ENCODE measurements around the gene CLTB.

CLTB gene

DNA sequence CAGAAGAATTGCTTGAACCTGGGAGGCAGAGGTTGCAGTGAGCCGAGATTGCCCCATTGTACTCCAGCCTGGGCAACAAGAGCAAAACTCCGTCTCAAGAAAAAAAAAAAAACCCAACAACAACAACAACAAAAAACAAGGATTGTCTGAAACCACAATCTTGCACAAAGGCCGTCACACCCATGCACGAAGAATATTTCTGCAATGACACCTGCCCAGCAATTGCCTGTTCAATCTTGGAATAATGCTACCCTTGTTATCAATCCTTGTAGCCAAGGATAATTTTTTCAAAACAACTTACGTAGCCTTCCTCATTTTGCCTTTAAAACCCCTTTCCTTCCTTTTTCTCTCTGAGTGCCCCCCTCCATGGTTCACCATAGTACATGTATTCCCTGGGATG lies 3.7 kb upstream of the CLTB start:
- TF ChIP-seq Cebpa-rat (IDR thresholded peaks at IDR 0.05), result no peak
- Histone ChIP-seq H3K4me3 (no peak overlapping the region), H3K4me1 (peaks cover 6 to 18% (median 17%) of the 10 kb centered on the region in 10 experiments), H3K27me3 (no peaks in the 10 kb centered on the region), H3K9me3 (replicated peaks in 1 of 11) (peaks cover 29 to 56% (median 53%) of the 10 kb centered on the region in 11 experiments), H3K36me3 (0 out of 22 replicates have a peak, but pooled peaks cover 0 to under 1% (median 0%) of the 10 kb centered on the region in 11 experiments), H3K9ac (no peak overlapping the region), H3K27ac (no peak overlapping the region), H3K4me2 (no peak overlapping the region), H4K20me1 (peaks cover 0 to 5% (median 0%) of the 10 kb centered on the region in 11 experiments; a peak in 3 of 22 replicates)

GRCh38 chr5:176418251-176418650 lies 1.9 kb upstream of the CLTB start:
- Histone ChIP-seq H3K36me3 (no peaks in the 10 kb centered on the region; a peak in 1 of 22 replicates), H3K27me3 (no peaks in the 10 kb centered on the region)

DNA sequence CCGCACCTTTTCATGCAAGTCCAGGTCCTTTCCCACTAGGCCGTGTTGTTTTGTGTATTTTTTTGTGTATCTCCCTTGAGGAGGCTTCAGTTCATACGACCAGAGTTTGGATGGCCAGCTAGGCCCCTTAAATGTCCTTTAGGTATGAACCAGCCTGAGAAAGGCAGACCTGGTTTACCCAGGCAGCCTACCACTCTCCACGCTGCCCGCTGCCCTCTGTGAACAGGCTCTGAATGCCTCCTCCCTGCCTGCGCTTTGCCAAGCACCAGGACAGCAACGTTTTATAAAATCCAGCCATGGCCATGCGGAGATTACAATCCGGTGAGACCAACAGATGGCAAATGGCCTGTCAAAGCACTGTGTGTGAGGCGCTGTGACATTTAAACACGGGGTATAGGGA lies 626 bp upstream of the CLTB start:
- H3K4me1 ChIP-seq, result peaks cover 18 to 36% (median 29%) of the 10 kb centered on the region in 10 experiments
- peaks cover 14 to 25% (median 24%) of the 10 kb centered on the region in 11 experiments for H3K9me3 ChIP-seq (replicated peaks in 1 of 11)
- no peaks in the 10 kb centered on the region; a peak in 1 of 22 replicates for H3K36me3 ChIP-seq
- H3K4me3 ChIP-seq, result peak overlapping the region; percentile 73 to 95 (median 86); a peak in 15 of 20 replicates
- H3K4me2 ChIP-seq, result peak overlapping the region; percentile 74 to 99 (median 95)
- no peaks in the 10 kb centered on the region for H3K27me3 ChIP-seq
- TF ChIP-seq Cebpa-rat (IDR thresholded peaks at IDR 0.05), result no peak
- H4K20me1 ChIP-seq, result peaks cover 0 to 30% (median 23%) of the 10 kb centered on the region in 11 experiments; a peak in 14 of 22 replicates
- H3K27ac ChIP-seq, result no peak overlapping the region
- H3K9ac ChIP-seq, result peak overlapping the region in 9 of 11 experiments; percentile 73 to 90 (median 85); a peak in 15 of 22 replicates

More at GRCh38 chr5:176418251-176418650, 1.9 kb upstream of the CLTB start:
- Histone ChIP-seq H3K4me1 (peaks cover 18 to 31% (median 24%) of the 10 kb centered on the region in 10 experiments), H3K4me2 (no peak overlapping the region), H4K20me1 (peaks cover 0 to 18% (median 11%) of the 10 kb centered on the region in 11 experiments; a peak in 13 of 22 replicates), H3K9ac (no peak overlapping the region), H3K9me3 (replicated peaks in 1 of 11) (peaks cover 22 to 38% (median 36%) of the 10 kb centered on the region in 11 experiments), H3K27ac (no peak overlapping the region), H3K4me3 (no peak overlapping the region)
- no peak for TF ChIP-seq Cebpa-rat (IDR thresholded peaks at IDR 0.05)

- no peak for TF ChIP-seq Cebpa-rat (IDR thresholded peaks at IDR 0.05)
- Histone ChIP-seq H4K20me1 (peaks cover 11 to 43% (median 30%) of the 10 kb centered on the region in 11 experiments; a peak in 15 of 22 replicates), H3K9me3 (replicated peaks in 1 of 11) (peaks cover 0 to 10% (median 8%) of the 10 kb centered on the region in 11 experiments; a peak in 19 of 22 replicates), H3K36me3 (peaks cover 0 to 9% (median 0%) of the 10 kb centered on the region in 11 experiments; a peak in 6 of 22 replicates), H3K4me2 (peak overlapping the region; percentile 92 to 99 (median 95)), H3K4me3 (peak overlapping the region; percentile 73 to 95 (median 86)), H3K4me1 (peaks cover 18 to 48% (median 36%) of the 10 kb centered on the region in 10 experiments), H3K27ac (peak overlapping the region; percentile 70 to 87 (median 80)), H3K27me3 (no peaks in the 10 kb centered on the region), H3K9ac (peak overlapping the region; percentile 73 to 94 (median 85))
These were observed 943 bp downstream of the CLTB start for GRCh38 chr5:176415240-176415951.

DNA sequence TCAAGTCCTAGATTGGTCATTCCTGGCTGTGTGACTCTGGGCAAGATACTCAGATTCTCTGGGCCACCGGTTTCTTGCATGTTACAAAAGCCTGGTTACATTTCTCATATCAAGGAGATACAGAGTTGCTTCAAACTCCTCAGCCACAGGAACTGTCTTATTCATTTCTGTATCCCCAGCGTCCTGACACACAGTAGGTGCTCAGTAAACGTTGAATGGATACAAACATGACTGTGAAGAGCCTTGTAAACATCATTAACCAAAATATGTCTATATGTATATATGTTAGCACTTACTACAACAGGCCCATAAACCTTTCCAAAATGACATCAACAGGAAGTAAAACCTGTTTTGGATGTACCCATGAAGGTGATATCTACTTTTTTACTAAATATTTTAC lies 1.6 kb downstream of the CLTB start:
- Histone ChIP-seq H3K4me3 (no peak overlapping the region), H3K27ac (no peak overlapping the region), H3K9ac (peak overlapping the region in 3 of 11 experiments; percentile 31 to 94 (median 90); a peak in 5 of 22 replicates)

GRCh38 chr5:176413709-176414191 lies 2.6 kb downstream of the CLTB start:
- peaks cover 8 to 25% (median 12%) of the 10 kb centered on the region in 11 experiments; a peak in 20 of 22 replicates for H3K36me3 ChIP-seq
- no peak for TF ChIP-seq Cebpa-rat (IDR thresholded peaks at IDR 0.05)
- H4K20me1 ChIP-seq, result peaks cover 11 to 49% (median 30%) of the 10 kb centered on the region in 11 experiments; a peak in 15 of 22 replicates
- H3K9me3 ChIP-seq (replicated peaks in 1 of 11), result no peaks in the 10 kb centered on the region
- H3K4me3 ChIP-seq, result no peak overlapping the region
- H3K27me3 ChIP-seq, result no peaks in the 10 kb centered on the region
- peaks cover 18 to 48% (median 36%) of the 10 kb centered on the region in 10 experiments for H3K4me1 ChIP-seq
- peak overlapping the region in 4 of 11 experiments; percentile 2 to 99 (median 56); a peak in 3 of 22 replicates for H3K4me2 ChIP-seq
- H3K9ac ChIP-seq, result peak overlapping the region in 4 of 11 experiments; percentile 23 to 90 (median 40); a peak in 3 of 22 replicates
- no peak overlapping the region for H3K27ac ChIP-seq

More for the DNA sequence above, 1.6 kb downstream of the CLTB start:
- Histone ChIP-seq H3K27me3 (no peaks in the 10 kb centered on the region), H3K4me1 (peaks cover 18 to 48% (median 36%) of the 10 kb centered on the region in 10 experiments), H4K20me1 (peaks cover 11 to 49% (median 30%) of the 10 kb centered on the region in 11 experiments; a peak in 15 of 22 replicates), H3K4me2 (peak overlapping the region; percentile 92 to 99 (median 95); a peak in 20 of 22 replicates), H3K36me3 (peaks cover 4 to 15% (median 5%) of the 10 kb centered on the region in 11 experiments; a peak in 20 of 22 replicates), H3K9me3 (replicated peaks in 1 of 11) (peaks cover 0 to 3% (median 1%) of the 10 kb centered on the region in 11 experiments; a peak in 6 of 22 replicates)
- TF ChIP-seq Cebpa-rat (IDR thresholded peaks at IDR 0.05), result no peak

- TF ChIP-seq Cebpa-rat (IDR thresholded peaks at IDR 0.05), result no peak
- Histone ChIP-seq H4K20me1 (peaks cover 11 to 49% (median 30%) of the 10 kb centered on the region in 11 experiments; a peak in 15 of 22 replicates), H3K9ac (peak overlapping the region in 3 of 11 experiments; percentile 23 to 49 (median 31); a peak in 3 of 22 replicates), H3K4me2 (0 out of 22 replicates have a peak overlapping the region, but pooled peaks of 1 of the 11 experiments have one; percentile 2), H3K9me3 (replicated peaks in 1 of 11) (no peaks in the 10 kb centered on the region), H3K27me3 (no peaks in the 10 kb centered on the region), H3K4me3 (no peak overlapping the region), H3K36me3 (peaks cover 8 to 29% (median 17%) of the 10 kb centered on the region in 11 experiments; a peak in 21 of 22 replicates), H3K27ac (no peak overlapping the region), H3K4me1 (peaks cover 18 to 48% (median 36%) of the 10 kb centered on the region in 10 experiments)
These were observed 3.1 kb downstream of the CLTB start for GRCh38 chr5:176413255-176413565.

- Histone ChIP-seq H3K36me3 (peaks cover 11 to 35% (median 22%) of the 10 kb centered on the region in 11 experiments; a peak in 21 of 22 replicates), H3K4me1 (peaks cover 18 to 48% (median 36%) of the 10 kb centered on the region in 10 experiments), H3K4me3 (no peak overlapping the region), H4K20me1 (peaks cover 11 to 52% (median 30%) of the 10 kb centered on the region in 11 experiments; a peak in 15 of 22 replicates), H3K27me3 (no peaks in the 10 kb centered on the region), H3K9me3 (replicated peaks in 1 of 11) (no peaks in the 10 kb centered on the region), H3K27ac (no peak overlapping the region), H3K4me2 (0 out of 22 replicates have a peak overlapping the region, but pooled peaks of 1 of the 11 experiments have one; percentile 7), H3K9ac (peak overlapping the region in 2 of 11 experiments; percentile 23 to 31; a peak in 1 of 22 replicates)
- no peak for TF ChIP-seq Cebpa-rat (IDR thresholded peaks at IDR 0.05)
These were observed 3.7 kb downstream of the CLTB start for GRCh38 chr5:176412517-176413254.

Data from BLaER1 treated with 17β-estradiol and CSF1 and Interleukin-3, amounts not matched to agents 10 nM and 100 nM (cell line).